Measurements from ENCODE around the gene ALOXE3.

The ALOXE3 gene

DNA sequence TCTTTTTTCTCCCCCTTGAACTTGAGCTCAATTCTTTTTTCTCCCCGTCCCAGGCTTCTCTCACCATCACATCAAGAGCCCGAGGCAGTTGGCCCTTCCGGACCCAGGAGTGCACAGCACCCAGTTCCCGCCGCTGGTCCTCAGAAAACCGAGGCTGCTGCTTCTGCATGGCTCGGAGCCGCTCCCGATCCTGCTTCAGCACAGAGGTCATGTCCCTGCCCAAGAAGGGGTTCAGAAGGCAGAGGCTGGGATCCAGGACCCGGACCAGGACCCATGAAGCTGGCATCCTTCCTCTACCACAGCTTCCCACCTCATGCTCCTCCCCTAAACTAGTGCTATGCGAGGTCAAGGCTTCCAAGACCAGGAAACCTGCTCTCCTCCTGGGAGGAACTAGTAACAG is 23.4 kb upstream of the ALOXE3 start:
- no peak for DNase-seq (ENCODE audit: low read depth)

DNA sequence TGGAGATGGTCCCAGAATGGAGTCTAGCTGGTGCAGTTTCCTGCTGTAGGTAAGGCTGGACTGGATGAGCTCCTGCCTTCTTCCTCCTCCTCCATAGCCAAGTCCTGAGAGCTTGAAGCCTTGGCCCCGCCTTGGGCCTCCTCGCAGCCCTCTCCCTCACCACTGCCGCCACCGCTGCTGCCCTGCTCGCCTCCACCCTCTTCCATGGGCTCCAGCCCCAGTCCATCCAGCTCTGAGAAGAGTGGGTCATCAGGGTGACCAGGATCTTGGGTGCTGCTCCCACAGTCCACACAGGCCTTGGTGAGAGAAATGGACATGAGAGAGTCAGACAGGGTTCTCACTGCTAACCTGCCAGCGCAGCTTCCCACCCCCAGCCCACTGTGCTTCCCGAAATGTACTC is 22.7 kb upstream of the ALOXE3 start:
- no peak for DNase-seq (ENCODE audit: low read depth)

DNA sequence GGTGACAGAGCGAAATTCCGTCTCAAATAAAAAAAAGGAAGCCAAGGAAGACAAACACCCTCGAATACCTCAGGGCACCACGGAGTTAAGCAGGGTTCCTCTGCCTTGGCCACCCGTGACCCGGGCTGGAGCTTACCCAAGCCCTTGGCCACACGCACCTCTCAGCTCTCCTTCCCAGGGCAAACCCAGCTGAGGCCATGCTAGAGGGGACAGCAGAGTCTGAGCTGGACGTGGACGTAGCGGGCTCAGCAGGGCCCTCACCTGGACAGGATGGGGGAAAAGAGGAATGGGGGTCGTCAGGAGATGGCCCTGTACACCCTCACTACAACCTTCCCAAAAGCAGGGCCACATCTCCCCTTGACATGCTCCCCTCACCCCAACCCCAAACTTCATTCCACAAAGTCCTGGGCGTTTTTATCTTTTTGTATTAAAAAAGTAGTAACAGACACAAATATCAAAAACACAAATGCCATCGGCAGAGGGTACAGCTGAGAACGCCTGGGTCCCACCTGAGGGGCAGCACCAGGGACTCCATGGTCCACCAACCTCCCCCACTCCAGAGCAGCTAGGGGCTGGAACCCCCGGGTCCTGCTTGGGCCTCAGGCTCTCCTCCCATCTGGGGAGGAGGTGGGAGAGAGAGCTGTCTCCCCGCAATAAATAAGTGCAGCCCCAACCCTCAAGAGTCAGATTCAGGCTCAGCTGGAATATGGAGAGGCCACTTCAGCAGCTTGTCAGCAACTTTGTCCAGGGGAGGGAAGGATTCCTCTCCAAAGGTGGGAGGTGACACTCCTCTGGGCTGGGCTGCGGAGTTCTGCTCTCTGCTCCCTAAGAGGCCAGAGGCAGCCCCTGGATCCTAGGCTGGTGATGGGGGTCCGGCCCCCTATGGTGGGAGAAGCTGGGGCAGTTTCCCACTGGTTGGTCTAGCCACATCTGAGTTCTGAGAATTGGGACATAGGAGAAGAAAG is 22.0 kb upstream of the ALOXE3 start:
- no peak for DNase-seq (ENCODE audit: low read depth)

DNA sequence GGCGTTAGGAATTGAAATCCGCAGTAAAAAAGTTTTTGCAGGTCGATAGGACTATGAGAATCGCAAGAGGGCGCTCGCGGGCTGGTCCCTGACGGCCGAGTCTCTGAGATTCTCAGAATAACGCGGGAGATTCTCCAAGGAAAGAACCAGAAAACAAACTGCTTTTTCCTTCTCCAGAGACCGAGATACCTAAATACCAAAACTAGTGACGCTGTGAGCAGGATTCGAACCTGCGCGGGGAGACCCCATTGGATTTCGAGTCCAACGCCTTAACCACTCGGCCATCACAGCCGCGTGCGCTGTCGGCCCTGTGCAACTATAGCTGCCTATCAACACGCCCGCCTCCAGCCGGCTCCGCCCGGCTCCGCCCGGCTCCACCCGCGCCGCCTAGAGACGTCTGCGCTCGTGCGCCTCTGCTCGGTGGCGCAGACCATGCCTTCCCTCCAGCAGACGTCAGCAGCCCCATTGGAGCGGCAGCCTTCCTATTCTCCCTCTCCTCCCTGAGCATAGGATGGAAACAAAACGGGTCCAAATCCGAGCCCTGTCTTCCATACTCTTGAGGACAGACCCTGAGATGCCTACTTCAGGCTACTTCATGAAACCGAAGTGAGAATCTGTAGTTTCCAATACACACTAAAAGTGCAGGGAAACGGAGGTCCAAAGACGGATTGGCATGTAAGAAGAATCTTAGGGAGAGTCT is 20.5 kb upstream of the ALOXE3 start:
- DNase-seq (ENCODE audit: low read depth), result peak; percentile 91

DNA sequence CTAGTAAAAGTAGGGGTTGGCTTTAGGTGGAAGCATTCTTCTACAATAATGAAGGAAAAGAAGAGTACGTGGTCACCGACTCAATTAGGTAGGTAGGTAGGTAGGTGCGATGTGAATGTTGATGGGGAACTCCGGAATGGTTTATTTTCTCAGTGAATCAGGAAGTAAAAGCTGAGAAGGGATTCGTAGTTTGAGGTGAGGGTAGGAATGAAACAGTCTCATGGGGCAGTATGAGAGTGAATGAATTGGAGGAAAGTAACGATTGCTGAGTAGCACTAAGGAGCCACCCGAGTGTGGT is 20.0 kb upstream of the ALOXE3 start:
- DNase-seq (ENCODE audit: low read depth), result no peak

DNA sequence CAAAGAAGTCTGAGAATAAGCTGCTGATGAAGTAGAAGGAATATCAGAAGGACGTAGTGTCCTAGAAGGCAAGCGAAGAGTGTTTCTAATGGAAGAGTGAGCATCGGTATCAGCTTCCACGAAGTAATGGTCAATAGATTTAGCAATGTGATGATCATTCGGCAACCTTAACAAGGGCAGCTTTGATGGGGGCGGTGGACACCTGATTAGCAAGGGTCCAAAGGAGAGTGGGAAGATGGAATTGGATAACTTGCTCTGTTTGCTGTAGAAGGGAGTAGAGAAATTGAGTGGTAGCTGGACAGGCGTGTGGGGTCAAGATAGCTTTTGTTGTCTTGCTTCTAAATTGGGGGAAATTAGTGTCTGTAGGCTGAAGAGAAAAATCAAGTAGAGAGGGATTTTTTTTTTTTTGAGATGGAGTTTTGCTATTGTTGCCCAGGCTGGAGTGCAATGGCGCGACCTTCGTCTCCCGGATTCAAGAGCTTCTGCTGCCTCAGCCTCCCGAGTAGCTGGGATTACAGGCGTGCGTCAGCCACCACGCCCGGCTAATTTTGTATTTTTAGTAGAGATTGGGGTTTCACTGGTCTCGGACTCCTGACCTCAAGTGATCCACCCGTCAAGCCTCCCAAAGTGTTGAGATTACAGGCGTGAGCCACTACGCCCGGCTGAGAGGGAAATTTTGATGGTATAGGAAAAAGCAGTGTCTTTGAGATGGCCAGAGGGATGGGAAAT is 19.5 kb upstream of the ALOXE3 start:
- no peak for DNase-seq (ENCODE audit: low read depth)

DNA sequence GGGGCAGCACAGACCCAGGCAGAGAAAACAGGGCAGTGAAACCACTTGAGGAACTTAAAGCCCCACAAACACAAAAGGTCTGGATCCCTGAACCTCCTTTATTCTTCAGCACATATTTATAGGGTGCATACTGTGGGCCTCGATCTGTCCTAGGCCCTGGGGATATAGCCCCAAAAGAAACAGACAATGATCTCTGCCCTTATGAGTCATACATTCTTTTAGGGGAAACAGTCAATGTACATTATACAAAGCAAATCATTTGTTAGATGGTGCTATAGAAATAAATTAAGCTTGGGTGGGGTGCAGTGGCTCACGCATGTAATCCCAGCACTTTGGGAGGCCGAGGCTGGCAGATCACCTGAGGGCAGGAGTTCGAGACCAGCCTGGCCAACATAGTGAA is 15.6 kb upstream of the ALOXE3 start:
- DNase-seq (ENCODE audit: low read depth), result no peak

DNA sequence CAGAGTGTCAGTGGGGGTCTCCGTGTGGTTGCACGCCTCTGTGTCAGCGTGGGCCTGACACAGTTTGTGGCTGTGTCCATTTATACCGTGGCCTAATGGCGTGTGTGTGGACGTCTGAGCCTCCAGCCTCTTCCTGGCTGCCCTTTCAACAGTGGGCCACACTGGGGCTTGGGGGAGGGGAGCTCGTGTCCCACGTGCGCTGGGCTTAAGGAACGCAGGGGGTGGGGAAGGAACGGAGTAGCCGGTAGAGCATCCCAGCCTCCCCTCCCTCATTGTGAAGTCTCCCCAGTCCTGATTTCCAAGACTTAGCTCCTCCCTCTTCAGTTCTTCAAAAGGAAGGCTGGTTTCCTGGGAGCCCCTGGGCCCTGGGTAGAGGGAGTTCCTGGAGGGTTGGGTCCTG is 15.1 kb upstream of the ALOXE3 start:
- DNase-seq (ENCODE audit: low read depth), result no peak

DNA sequence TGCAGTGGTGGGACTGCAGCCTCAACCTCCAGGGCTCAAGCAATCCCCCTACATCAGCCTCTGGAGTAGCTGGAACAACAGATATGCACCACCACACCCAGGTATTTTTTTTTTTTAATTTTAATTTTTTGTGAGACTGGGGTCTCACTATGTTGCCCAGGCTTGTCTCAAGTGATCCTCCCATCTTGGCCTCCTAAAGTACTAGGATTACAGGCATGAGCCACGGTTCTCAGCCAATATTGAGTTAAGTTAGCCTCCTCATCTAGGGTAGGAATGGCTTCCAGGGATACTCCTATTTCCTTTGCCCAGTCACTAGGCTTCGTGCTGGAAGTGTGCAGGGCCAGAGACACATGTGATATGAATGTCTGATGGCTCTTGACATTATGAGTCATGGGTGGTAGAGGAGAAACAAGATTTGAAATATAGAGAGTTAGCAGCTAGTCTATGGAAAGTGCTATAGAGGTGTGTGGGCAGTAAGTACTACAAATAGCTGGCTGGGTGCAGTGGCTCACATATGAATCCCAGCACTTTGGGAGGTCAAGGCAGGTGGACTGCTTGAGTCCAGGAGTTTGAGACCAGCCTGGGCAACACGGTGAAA is 13.6 kb upstream of the ALOXE3 start:
- no peak for DNase-seq (ENCODE audit: low read depth)

DNA sequence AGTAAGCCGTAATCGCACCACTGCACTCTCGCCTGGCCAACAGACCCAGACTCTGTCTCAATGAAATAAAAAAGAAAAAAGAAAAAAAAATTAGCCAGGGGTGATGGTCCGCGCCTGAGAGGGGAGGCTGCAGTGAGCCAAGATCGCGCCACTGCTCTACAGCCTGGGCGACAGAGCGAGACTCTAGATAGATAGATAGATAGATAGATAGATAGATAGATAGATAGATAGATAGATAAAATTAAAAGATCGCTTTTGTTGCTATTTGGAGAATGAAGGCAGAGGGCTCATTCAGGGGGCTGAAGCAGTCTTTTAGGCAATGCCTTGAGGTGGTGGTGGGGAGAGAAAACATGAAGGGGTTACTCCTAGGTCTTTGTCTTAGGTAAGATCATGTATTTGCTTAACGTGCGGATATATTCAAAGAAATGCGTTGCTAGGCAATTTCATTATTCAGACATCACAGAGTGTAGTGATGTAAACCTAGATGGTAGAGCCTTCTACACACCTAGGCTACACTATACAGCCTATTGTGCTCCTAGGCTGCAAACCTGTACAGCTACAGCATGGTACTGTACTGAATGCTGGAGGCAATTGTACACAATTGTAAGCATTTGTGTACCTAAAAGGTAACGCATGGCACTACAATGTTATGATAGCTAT is 9.9 kb upstream of the ALOXE3 start:
- DNase-seq (ENCODE audit: low read depth), result no peak

DNA sequence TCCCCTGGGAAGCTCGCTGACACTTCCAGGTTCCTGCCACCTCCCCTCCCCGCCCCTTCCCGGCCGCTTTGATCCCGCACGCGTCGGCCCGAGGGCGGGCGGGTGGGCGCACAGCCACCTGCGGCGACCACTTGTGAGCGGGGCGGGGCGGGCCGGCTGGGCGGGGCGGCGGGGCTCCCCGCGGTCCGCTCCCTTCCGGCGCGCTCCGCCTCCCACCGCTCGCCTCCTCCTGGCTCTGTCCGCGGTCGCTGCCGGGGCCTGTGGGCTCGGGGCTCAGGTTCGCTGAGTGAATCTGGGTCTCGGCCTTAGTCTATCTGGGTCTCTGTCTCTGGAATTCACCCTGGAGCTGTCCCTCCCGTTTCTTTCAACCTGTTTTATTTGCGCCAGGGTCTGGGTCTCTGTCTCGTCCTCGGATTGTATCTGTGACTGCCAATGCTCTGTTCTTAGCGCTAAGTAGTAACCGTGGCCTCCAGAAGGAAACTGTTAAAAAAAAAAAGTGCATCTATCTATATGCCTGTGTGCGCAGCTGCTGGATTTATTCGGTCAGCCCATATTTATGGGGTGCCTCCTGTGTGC is 8.3 kb upstream of the ALOXE3 start:
- no peak for DNase-seq (ENCODE audit: low read depth)

DNA sequence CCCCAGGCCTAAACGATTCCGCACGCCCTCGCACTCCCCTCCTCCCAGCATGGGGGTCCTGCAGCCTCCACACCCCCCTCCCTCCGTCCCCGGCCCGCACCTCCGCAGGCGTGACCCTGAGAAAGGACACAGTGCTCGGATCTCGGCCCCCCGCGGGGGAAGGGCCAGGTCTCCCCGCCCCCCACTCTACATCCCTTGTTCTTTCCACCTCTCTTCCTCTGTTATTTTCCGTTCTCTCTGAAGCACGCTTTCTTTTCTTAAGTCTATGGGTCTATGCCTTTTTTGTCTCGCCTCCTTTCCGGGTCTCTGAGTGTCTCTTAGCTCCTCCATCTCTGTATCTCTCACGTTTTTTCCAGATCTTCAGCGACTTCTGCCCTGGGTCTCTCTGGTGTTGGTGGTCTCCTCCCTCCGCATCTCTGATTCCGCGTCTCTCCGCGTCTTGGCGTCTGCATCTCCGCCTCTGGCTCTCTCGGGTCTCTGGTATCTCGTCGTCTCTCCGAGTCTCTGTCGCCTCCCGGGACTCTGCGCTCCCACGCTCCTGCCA is 7.7 kb upstream of the ALOXE3 start:
- no peak for DNase-seq (ENCODE audit: low read depth)

DNA sequence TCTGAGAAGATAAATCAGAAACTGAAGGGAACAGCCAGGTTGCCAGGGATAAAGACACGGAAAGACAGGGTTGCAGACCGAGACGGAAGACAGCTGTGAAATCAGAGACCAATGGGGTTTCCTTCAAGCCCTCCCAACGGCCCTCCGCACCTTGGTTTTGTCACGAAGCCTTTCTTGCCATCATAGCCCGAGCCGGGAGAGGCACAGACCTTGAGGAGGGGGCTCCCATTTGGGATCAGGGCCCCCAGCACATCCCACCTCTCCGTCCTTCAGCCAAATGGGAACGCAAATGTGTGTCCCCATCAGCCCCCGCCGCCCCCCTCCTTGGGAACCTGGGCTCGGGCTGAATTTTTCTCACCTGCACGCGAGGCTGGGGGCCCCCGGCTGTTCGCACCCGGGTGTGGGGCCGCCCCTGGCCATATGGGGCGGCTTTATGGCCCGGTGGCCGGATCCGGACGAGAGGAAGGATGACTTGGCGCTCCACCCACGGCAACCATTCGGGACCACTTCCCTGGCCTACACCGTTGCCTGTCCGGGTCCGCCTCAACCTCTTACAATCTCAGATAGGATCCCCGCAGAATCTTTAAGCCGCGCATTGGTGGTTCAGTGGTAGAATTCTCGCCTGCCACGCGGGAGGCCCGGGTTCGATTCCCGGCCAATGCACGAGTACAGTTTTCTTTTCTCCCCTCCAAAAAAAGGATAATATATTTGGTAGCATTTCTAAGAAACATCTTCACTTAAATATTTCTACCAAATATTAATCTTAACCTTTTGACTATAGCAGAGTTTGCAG is 7.0 kb upstream of the ALOXE3 start:
- DNase-seq (ENCODE audit: low read depth), result peak; percentile 75

DNA sequence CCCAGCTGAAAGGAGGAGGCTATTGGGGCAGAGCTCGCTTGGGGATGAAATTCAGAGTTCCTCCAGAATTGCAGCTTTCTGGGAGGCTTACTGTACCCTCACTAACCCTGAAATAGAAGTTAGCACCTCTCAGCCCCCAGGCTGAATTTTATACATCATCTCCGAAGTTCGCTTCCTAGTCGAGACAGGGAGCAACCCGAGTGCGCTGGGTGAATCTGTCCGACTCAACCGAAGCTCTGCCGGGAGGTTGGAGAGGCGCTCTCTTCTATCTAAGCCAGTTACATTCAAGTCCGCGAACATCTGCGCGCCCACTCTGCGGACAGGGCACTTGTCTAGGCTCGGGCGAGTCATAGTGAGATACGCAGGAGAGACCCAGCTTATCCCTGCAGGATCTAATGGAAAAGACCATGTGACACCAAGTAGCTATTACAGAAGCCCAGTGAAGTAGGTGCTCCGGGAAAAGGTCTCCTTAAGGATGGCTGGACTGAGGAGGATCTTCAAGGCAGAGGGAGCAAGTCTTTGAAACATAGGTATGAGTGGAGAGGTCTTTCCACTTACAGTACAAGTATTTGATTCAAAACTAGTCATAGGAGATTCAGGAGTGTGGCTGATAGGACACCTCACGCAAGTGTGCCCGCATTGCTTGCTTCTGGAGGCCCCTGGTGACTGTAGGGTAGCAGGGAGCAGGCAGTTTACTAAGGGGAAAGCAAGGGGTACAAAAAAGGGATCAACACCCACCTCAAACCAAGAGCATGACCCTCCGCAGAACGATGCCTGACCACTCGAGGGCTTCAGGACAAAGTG is 6.2 kb upstream of the ALOXE3 start:
- no peak for DNase-seq (ENCODE audit: low read depth)

DNA sequence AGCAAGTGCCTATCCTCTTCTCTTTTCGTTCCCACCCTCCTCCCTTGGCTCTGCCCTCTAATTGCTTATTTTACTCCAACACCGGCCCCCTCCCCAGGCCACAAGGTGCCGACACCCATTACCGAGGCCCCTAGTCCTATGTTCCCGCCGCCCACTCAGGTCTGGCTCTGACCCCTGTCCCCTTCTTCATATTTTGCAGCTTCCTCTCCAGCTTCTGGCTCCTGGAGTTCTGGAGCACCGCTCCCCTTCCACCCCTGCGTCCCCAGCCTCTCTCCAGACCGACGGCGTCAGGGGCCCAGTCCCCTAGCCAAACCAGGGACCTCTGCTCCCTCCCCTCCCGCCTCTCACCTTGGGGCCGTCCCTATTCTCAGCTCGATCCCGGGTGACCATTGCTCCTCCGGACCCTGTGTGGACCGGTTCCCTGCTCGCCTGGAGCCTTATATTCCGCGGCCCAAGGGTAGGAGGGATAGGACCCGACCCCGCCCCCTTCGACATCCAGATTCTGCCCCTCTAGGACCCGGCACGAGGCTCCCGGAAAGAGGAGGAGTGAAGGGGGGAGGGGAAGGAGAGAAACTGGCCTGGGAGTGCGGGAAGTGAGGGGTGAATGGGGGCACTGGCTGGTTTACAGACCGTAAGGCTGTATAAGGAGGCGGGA is 5.5 kb upstream of the ALOXE3 start, which contains the start of gene HES7:
Gene HES7, minus strand, starts transcription at position 412 of the 655 bp plus-strand sequence. Its CDS starts 22 bp downstream, at position 390.
- DNase-seq (ENCODE audit: low read depth), result no peak

DNA sequence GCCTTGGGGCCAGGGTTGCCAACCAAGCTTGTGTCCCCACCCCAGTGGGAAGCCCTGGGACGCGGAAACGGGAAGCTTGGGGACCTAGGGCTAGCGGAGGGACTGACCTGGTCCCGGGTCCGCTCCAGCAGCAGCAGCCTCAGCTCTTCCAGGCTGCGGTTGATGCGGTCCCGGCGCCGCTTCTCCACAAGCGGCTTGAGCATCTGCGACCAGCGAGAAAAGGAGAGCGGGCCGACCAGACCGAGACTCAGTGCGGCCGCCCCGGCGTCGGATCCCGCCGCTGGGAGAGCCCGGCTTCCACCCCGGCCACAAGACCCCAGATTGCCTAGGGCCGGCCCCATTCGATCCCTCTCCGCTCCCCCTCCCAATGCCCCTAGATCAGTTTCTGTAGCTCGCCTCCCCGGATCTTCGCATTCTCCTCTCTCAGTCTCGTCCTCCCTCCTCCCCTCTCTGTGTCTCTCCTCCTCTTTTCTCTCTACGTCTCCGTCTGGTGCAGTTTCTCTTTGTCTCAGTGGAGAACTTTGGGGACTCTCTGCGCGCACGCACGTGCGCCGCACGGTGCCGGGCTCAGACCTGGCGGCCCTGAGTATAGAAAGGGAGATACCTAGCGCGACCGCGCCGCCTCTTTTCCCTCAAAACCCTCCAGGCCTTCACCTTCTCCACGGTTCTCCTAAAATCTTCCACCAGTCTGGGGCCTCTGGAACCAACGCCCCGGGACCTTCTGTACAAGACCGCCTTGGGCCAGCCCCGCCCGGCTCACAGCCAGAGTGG is 4.8 kb upstream of the ALOXE3 start:
- DNase-seq (ENCODE audit: low read depth), result no peak

DNA sequence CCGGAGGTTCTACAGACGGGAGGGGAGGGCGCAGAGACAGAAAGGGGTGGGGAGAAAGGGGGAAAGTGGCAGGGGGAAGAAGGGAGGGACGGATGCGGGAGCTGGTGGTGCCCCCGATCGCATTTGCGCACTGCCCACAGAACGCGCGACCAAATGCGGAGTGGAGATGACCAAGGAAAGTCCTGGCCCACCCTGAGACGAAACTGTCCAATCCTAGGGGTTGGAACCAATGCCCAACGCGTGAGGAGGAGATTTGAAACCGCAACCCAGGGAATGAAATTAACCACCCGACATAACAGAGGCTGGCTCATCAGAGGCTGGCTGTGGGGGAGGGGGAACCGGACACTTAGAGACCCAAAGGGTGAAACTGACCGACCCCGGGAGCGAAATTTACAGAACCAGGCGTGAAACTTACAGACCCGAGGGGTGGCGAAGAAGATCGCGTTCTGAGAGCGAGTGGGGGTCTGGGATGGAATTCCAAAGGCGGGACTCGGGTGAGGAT is 4.2 kb upstream of the ALOXE3 start:
- DNase-seq (ENCODE audit: low read depth), result no peak
